ENCODE measurements around the gene DDX20. TPM values are rescaled to one million over a fixed set of nuclear protein-coding genes. Genes with fewer than 3 reads are reported as not detected.

DDX20 gene
- total RNA-seq, 1 experiment from 2014 or later, result 22.2 TPM

- no peaks in the 10 kb centered on the region for H3F3A ChIP-seq (ENCODE audit: low read length, unreplicated experiment)
- H3K9me2 ChIP-seq (replicated peaks; ENCODE audit: low read length), result no peaks in the 10 kb centered on the region
- ChIA-PET CTCF (no interaction called here), POLR2A (ENCODE audit: unreplicated experiment) (no interaction called here)
- H3K9me3 ChIP-seq (ENCODE audit: low read length), result no peaks in the 10 kb centered on the region
- H3K4me1 ChIP-seq (ENCODE audit: insufficient read depth, low read length), result no peaks in the 10 kb centered on the region
- no peak for ATAC-seq
- H3K4me3 ChIP-seq (ENCODE audit: low read length), result no peak overlapping the region
- intact Hi-C loops (cut with micrococcal nuclease), result no loop called here
- H3K27me3 ChIP-seq (ENCODE audit: low read length), result no peaks in the 10 kb centered on the region
- no peak for DNase-seq
- no peak overlapping the region for H2AFZ ChIP-seq (ENCODE audit: low read length)
- no peak overlapping the region for H3K27ac ChIP-seq (ENCODE audit: low read length)
- H3K9ac ChIP-seq (ENCODE audit: low read length), result no peak overlapping the region
- no TSS peak for BruUV-seq (replicated peaks)
- no peak for TF ChIP-seq EZH2 (IDR thresholded peaks at IDR 0.05; ENCODE audit: low read length, unreplicated experiment)
- TF ChIP-seq EZH2phosphoT487 (IDR thresholded peaks at IDR 0.05; ENCODE audit: borderline replicate concordance, low read length), result no peak
- TF ChIP-seq, protein P1, sequence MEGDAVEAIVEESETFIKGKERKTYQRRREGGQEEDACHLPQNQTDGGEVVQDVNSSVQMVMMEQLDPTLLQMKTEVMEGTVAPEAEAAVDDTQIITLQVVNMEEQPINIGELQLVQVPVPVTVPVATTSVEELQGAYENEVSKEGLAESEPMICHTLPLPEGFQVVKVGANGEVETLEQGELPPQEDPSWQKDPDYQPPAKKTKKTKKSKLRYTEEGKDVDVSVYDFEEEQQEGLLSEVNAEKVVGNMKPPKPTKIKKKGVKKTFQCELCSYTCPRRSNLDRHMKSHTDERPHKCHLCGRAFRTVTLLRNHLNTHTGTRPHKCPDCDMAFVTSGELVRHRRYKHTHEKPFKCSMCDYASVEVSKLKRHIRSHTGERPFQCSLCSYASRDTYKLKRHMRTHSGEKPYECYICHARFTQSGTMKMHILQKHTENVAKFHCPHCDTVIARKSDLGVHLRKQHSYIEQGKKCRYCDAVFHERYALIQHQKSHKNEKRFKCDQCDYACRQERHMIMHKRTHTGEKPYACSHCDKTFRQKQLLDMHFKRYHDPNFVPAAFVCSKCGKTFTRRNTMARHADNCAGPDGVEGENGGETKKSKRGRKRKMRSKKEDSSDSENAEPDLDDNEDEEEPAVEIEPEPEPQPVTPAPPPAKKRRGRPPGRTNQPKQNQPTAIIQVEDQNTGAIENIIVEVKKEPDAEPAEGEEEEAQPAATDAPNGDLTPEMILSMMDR (conservative IDR thresholded peaks at IDR 0.05; ENCODE audit: low read depth, low read length), result no peak
- no peaks in the 10 kb centered on the region for H3K79me2 ChIP-seq (ENCODE audit: low read length)
- H3K4me2 ChIP-seq (ENCODE audit: low read length), result no peak overlapping the region
- no peaks in the 10 kb centered on the region for H4K20me1 ChIP-seq (ENCODE audit: low read length)
- H3K36me3 ChIP-seq (ENCODE audit: low read depth, low read length), result no peaks in the 10 kb centered on the region
Measured at GRCh38 chr1:111730706-111731105, 25.0 kb upstream of the DDX20 start.

GRCh38 chr1:111731956-111732355 is 23.7 kb upstream of the DDX20 start:
- Histone ChIP-seq H3K4me2 (ENCODE audit: low read length) (no peak overlapping the region), H3K9ac (ENCODE audit: low read length) (no peak overlapping the region), H3K4me1 (ENCODE audit: insufficient read depth, low read length) (no peaks in the 10 kb centered on the region), H3K79me2 (ENCODE audit: low read length) (no peaks in the 10 kb centered on the region), H4K20me1 (ENCODE audit: low read length) (no peaks in the 10 kb centered on the region), H3K27ac (ENCODE audit: low read length) (no peak overlapping the region), H3K27me3 (ENCODE audit: low read length) (no peaks in the 10 kb centered on the region), H2AFZ (ENCODE audit: low read length) (no peak overlapping the region), H3K9me3 (ENCODE audit: low read length) (no peaks in the 10 kb centered on the region), H3K9me2 (replicated peaks; ENCODE audit: low read length) (no peaks in the 10 kb centered on the region), H3K36me3 (ENCODE audit: low read depth, low read length) (no peaks in the 10 kb centered on the region), H3K4me3 (ENCODE audit: low read length) (no peak overlapping the region), H3F3A (ENCODE audit: low read length, unreplicated experiment) (no peaks in the 10 kb centered on the region)
- BruUV-seq (replicated peaks), result no TSS peak
- TF ChIP-seq EZH2 (IDR thresholded peaks at IDR 0.05; ENCODE audit: low read length, unreplicated experiment) (no peak), EZH2phosphoT487 (IDR thresholded peaks at IDR 0.05; ENCODE audit: borderline replicate concordance, low read length) (no peak)
- TF ChIP-seq, protein P1 (conservative IDR thresholded peaks at IDR 0.05; ENCODE audit: low read depth, low read length), result no peak
- DNase-seq (no peak), ATAC-seq (no peak)
- intact Hi-C loops (cut with micrococcal nuclease), result no loop called here
- POLR2A ChIA-PET (ENCODE audit: unreplicated experiment), result no interaction called here
- CTCF ChIA-PET, result no interaction called here

DNA sequence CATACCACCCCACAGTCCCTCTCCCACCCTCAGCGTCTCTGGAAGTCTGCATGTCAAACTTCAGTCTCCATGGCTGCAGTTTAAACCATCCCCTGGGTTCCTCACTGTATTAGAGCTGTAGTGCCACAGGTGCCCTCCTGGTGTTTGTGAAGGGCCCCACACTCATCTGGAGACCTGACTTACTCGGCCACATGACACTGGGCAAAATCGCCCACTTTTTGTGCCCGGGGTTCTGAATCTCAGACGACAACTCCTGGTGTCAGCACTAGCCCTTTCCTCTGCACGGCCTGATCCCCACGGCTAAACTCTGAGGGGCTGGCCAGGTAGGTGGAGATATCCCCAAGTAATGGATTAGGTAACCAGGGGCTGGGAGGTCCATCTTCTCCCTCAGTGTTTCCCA is 23.0 kb upstream of the DDX20 start:
- no peak overlapping the region for H3K4me3 ChIP-seq (ENCODE audit: low read length)
- no peaks in the 10 kb centered on the region for H3F3A ChIP-seq (ENCODE audit: low read length, unreplicated experiment)
- no peaks in the 10 kb centered on the region for H4K20me1 ChIP-seq (ENCODE audit: low read length)
- no peaks in the 10 kb centered on the region; the same call in 1 of the 2 replicates for H3K4me1 ChIP-seq (ENCODE audit: insufficient read depth, low read length)
- no TSS peak for BruUV-seq (replicated peaks)
- ChIA-PET CTCF (no interaction called here), POLR2A (ENCODE audit: unreplicated experiment) (no interaction called here)
- H3K9me3 ChIP-seq (ENCODE audit: low read length), result no peaks in the 10 kb centered on the region
- H3K27me3 ChIP-seq (ENCODE audit: low read length), result no peaks in the 10 kb centered on the region
- H3K9ac ChIP-seq (ENCODE audit: low read length), result no peak overlapping the region
- H3K79me2 ChIP-seq (ENCODE audit: low read length), result no peaks in the 10 kb centered on the region
- no peak for ATAC-seq
- no peaks in the 10 kb centered on the region for H3K9me2 ChIP-seq (replicated peaks; ENCODE audit: low read length)
- TF ChIP-seq, protein P1 (conservative IDR thresholded peaks at IDR 0.05; ENCODE audit: low read depth, low read length), result no peak
- TF ChIP-seq EZH2phosphoT487 (IDR thresholded peaks at IDR 0.05; ENCODE audit: borderline replicate concordance, low read length) (no peak), EZH2 (IDR thresholded peaks at IDR 0.05; ENCODE audit: low read length, unreplicated experiment) (no peak)
- DNase-seq, result no peak
- no peak overlapping the region for H3K27ac ChIP-seq (ENCODE audit: low read length)
- intact Hi-C loops (cut with micrococcal nuclease), result no loop called here
- H3K4me2 ChIP-seq (ENCODE audit: low read length), result no peak overlapping the region
- no peaks in the 10 kb centered on the region for H3K36me3 ChIP-seq (ENCODE audit: low read depth, low read length)
- H2AFZ ChIP-seq (ENCODE audit: low read length), result no peak overlapping the region

Measured in PC-3 (cell line).